Mammary epithelial cell (primary cell): Measurements from ENCODE around the gene NPHP4.

Source experiments
- EZH2 ChIP-seq: IDR thresholded peaks from 2 replicates; pipeline ENCODE4 v1.6.1; 2012; ENCODE audit warnings: low read length, inconsistent platforms, borderline replicate concordance
- TF ChIP-seq, protein P1 (sequence below), 2 donors: IDR thresholded peaks in 1 of 2; conservative IDR thresholded peaks in 1 of 2; 2 replicates each; pipeline ENCODE4 v1.5.1; 2011 to 2012; ENCODE audit warnings: inconsistent platforms in 2 of 2, low read length in 2 of 2, mild to moderate bottlenecking in 2 of 2, control low read depth in 1 of 2, low read depth in 1 of 2; ENCODE audit not compliant: insufficient read depth in 1 of 2; ENCODE audit errors: extremely low read depth in 1 of 2

DNA sequence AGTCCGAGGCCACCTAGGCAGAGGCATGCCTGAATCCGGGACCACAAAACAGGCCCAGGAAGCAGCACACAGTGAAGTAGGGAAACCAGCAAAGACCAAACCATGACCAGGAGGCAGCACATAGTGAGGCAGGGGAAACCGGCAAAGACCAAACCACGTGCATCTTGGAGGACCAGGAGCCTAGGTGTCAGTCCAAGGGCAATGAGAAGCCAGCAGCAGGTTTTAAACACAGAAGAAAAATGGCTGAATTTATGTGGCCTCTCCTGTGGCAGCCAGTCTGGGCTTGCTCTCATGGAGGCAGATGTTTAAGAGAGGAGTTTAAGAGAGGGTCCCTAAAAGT, 42.5 kb downstream of the NPHP4 start:
- TF ChIP-seq, protein P1, sequence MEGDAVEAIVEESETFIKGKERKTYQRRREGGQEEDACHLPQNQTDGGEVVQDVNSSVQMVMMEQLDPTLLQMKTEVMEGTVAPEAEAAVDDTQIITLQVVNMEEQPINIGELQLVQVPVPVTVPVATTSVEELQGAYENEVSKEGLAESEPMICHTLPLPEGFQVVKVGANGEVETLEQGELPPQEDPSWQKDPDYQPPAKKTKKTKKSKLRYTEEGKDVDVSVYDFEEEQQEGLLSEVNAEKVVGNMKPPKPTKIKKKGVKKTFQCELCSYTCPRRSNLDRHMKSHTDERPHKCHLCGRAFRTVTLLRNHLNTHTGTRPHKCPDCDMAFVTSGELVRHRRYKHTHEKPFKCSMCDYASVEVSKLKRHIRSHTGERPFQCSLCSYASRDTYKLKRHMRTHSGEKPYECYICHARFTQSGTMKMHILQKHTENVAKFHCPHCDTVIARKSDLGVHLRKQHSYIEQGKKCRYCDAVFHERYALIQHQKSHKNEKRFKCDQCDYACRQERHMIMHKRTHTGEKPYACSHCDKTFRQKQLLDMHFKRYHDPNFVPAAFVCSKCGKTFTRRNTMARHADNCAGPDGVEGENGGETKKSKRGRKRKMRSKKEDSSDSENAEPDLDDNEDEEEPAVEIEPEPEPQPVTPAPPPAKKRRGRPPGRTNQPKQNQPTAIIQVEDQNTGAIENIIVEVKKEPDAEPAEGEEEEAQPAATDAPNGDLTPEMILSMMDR (conservative IDR thresholded peaks at IDR 0.05 in 1 of 2, IDR thresholded peaks at IDR 0.05 in 1 of 2; ENCODE audit: extremely low read depth in 1 of 2, insufficient read depth in 1 of 2, low read depth in 1 of 2, low read length in 2 of 2) = no peak
- no peak for TF ChIP-seq EZH2
